CD4-positive, alpha-beta T cell treated with Interleukin-1 beta for 1 hour (primary cell): Measurements from ENCODE around the gene CCDC85C.
"Not testable (repeated sequence)": the region's sequence is repeated elsewhere in the genome, so short reads cannot be mapped to it uniquely, and the experiment has no call there.

Experiments
- DNase-seq, 2 donors: peaks; one replicate each; pipeline ENCODE4 v3.0.0-alpha.2; 2020 to 2022

CCDC85C gene

DNA sequence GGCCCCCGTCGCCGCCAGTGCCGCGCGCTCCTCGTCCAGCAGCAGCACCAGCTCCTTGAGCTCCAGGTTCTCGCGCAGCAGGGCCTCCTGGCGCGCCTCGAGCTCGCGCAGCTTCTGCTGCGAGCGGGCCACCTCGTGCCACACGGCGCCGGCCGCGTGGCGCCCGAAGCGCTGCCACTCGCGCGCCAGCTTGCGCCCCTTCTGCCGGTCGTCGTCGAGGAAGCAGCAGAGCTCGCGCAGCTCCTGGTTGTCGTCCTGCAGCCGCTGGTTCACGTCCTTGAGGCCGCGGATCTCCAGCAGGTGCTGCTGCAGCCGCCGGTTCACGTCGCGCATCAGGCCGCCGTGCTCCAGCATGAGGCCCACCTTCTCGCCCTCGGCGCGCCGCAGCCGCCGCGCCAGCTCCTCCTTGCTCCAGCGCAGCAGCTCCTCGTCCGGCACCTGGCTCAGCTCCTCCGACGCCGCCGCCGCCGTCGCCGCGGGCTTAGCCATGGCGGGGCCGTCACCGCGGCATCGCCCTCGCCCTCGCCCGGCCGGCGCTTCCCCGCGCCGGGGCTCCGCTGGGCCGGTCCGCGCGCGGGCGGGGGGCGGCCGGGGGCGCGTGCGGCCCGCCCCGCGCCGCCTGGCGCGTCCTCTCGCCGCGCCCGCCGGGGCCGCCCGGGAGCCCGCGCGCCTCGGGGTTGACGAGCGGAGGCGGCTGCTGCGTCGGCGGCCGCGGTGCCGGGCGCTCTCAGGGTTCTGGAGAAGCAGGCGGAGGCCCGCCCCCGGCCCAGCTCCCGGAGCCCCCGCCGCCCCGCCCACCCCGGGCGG, at the start of gene CCDC85C:
Gene CCDC85C, minus strand, starts transcription at position 737 of the 807 bp plus-strand sequence. Its CDS starts 248 bp downstream, at position 489.
- DNase-seq = peak; percentile 46 to 50

DNA sequence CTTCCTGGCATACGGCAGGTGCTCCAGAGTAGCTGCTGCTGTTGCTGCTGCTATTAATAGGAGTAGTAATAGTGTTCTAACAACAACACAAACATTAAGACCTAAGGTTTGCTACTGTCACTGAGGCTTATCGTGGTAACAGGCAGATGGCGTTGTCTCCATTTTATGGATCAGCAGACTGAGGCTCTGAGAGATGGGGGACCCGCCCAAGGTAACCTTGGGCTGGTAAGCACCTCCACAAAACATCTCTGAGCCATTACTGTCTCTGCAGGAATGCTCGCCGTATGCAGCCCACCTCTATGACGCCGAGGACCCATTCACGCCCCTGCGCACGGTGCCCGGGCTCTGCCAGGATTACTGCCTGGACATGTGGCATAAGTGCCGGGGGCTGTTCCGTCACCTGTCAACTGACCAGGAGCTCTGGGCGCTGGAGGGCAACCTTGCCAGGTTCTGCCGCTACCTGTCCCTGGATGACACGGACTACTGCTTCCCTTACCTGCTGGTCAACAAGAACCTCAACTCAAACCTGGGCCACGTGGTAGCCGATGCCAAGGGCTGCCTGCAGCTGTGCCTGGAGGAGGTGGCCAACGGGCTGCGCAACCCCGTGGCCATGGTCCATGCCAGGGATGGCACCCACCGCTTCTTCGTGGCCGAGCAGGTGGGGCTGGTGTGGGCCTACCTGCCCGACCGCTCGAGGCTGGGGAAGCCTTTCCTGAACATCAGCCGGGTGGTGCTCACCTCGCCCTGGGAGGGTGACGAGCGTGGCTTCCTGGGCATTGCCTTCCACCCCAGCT, 48.1 kb upstream of the CCDC85C start:
- no peak for DNase-seq

DNA sequence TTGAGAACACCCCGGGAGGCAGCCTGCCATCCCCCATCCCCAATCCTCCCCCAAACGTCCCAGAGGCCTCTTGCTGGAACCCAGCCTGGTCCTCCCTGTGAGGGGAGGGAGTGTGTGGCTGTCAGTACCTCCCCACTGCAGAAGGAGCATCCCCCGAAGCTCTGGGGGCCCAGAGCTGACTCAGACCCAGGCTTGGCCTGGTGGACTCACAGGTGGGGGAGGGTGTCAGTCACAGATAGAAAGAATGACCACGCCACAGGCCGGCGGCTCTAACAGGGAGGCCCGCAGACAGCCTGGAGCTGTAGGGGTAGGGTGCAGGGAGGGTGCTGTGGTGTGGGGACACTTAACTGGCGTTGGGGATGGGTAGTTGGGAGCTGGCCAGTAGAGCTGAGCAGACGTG, 46.2 kb upstream of the CCDC85C start:
- no peak for DNase-seq

DNA sequence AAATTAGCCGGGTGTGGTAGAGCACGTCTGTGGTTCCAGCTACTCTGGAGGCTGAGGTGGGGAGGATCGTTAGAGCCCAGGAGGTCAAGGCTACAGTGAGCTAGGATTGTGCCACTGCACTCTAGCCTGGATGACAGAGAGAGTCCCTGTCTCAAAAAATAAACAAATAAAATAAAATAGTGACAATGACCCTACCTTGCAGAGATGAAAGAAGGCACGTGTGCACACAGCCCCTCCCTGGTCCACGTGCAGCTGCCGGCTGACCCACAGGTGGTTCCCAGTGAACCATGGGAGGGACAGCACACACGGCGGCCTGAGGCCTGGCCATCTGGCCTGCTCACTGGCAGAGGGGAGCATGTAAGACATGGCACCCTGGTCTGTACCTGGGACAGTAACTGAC, 45.6 kb upstream of the CCDC85C start:
- DNase-seq = no peak

DNA sequence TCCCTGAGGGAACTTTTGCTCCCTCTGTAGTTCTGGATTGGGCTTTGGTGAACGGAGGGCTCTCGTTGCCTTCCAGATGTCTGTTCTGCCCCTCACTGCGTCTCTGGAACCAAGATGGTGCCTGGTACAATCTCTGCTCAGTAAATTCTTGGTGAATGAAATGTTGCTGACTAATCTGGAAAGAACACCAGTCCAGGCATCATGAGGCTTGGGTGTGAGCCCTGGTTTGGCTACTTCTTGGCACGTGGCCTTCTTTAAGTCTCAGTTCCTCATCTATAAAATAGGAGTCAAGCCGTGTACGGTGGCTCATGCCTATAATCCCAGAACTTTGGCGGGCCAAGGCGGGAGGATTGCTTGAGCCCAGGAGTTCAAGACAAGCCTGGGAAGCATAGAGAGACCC, 45.2 kb upstream of the CCDC85C start:
- no peak for DNase-seq

DNA sequence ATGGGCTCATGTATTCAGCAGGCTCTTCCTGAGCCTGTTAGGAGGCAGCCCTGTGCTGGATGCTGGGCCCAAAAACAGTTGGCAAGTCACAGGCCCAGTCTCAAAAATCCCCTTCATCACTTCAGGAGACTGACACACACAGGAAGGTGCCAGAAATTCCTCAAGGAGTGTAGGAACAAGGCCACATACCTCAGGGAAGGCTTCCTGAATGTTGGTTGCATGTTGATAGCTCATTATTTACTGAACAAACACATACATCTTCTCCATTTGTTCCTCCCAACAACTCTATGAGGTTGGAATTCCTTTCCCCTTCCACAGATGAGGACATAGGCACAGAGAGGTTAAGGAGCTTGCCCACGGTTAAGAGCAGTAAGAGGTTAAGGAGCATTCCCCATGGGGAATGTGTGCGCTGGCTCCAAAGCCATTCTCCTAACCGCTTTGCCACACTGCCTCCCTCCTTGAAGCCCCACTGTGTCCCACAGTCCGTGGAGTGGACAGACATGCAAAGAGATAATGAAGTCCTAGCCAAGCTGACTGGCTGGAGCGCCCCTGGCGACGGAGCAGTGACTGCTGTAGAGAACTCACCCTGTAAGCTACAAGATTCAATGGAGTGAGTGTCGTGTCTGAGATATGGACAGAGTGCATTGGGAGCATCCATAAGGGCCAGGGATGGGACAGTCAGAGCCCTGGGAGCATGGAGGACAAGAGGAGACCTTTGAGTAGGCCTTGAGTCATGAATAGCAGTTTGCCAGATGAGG, 44.2 kb upstream of the CCDC85C start:
- DNase-seq = no peak

DNA sequence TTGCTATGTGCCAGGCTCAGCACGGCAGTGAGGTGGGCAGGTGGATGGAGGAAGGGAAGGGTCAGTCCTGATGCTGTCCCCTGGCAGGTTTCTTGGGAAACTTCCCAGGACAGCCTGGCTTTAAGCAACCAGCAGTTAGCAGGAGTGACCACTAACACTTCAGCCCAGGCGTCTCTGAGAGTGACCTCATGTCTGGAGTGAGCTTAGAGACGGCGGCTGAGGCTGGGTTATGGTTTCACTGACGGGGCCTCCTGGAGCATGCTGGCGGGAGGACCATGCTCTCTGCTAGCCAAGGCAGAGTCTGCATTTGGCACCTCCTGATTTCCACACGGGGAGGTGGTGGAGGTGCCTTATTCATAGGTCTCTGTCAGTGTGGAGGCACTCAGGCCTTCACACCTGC, 43.4 kb upstream of the CCDC85C start:
- DNase-seq = no peak

DNA sequence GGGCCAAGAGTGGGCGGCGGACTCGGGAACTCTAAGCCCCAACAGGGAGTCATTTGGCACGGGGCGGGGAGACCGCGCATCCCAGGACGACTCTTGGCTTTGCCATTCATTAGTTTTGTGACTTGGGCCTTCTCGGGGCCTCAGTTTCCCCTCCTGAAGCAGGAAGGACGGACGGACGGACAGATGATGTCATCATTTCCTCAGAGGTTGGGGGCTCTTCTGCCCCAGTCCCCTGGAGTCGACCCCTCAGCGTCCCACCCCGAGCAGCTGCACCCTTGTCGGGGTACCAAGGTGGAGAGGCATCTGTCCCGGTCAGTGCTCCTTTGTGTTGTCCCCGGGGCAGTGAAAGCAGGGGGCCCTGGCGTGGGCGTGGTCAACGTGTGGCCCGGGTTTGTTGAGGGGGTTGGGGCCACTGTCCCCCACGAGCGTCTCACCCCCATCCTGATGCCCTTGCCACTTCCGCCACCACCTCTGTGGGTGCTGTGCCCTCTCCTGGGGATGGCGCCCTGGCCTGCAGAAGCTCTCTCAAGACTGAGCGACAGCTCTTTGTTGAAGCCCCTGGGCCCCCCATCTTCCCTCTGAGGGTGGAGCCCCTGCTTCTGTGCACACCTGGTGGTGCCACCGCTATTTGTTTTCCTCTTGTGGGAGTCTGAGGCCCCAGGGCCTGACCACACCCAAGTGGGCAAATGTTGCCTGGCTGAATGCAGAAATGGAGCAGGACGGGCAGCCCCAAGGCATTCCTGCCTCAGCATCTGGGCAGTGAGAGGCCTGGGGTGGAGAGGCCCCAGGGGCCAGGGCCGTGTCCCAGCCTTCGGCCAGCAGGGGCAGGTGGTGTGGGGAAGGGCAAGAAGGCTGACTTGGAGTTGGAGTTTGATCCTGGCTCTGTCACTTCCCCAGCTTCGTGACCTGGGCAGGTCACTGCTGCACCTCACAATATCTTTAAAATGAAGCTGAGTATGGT, 41.8 kb upstream of the CCDC85C start:
- no peak for DNase-seq

DNA sequence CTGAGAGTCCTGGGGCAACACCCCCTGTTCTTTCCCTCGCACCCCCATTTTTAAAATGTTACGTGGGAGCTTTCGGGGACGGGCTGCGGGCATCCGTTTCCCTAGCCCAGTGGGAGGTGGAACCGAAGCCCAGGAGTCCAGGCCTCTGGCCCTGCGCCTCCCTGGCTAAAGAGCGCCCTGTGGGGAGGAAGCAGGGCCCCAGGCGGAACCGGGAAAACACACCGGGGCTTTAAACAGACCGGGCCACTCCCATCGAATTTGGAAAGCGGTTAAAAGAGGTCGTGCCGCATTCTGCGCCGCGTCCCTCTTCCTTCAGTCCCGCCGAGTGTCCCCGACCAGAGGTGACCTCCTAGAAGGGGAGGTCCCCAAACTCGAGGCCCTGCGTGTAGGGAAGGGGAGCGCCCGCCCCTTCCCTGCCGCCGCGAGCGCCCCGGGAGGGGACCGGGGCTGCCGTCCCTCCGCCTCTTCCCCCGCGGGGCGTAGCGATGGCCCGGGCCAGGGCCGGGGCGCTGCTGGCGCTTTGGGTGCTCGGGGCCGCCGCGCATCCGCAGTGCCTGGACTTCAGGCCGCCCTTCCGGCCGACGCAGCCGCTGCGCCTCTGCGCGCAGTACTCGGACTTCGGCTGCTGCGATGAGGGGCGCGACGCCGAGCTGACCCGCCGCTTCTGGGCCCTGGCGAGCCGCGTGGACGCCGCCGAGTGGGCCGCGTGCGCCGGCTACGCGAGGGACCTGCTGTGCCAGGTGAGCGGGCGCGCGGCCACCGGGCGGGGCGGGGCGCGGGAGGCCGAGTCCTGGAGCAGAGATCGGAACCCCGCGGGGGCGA, 40.9 kb upstream of the CCDC85C start, which contains the start of gene HHIPL1:
Gene HHIPL1, plus strand, starts transcription at position 407 of the 822 bp plus-strand sequence. Its CDS starts 79 bp downstream, at position 486.
- DNase-seq = no peak

DNA sequence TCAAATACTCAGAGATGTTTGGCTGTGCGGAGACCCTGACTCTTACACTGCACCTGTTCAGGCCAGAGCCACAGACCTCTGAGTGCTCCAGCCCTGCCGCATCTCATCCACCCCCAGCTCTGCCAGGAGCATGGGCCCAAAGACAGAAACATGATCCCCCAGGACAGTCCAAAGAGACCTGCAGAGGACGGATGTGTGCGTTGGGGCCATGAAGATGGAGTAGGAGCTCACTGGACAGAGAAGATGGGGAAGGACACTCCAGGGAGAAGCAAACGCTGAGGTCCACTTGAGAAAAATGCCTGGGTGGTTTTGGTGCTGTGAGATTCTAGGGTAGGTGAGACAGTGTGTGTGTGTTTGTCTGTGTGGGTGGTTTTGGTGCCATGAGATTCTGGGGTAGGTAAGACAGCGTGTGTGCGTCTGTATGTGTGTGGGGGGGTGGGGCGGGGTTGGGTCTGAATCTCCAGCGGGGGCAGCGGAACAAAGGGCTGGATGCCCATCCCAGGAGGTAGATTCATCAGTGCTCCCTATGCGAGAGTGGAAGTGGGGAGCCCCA, 40.1 kb upstream of the CCDC85C start:
- no peak for DNase-seq

DNA sequence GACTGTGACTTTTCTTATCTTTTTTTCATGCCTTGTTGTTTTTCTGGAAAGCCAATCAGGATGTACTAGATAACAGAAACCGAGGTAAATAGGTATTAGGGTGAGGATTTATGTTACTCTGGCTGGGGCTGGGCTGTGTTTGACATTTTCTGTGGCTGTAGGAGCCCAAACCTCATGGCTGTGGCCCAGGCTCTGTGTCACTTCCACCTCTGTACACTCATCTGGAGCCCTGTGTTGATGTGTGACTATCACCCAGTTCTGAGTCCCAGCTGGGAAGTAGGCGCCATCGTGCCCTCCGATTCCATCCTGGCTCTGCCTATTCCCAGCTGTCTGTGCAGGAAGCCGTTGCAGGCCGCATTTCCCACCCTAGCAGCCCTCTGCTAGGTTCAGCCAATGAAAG, 39.3 kb upstream of the CCDC85C start:
- DNase-seq = no peak

DNA sequence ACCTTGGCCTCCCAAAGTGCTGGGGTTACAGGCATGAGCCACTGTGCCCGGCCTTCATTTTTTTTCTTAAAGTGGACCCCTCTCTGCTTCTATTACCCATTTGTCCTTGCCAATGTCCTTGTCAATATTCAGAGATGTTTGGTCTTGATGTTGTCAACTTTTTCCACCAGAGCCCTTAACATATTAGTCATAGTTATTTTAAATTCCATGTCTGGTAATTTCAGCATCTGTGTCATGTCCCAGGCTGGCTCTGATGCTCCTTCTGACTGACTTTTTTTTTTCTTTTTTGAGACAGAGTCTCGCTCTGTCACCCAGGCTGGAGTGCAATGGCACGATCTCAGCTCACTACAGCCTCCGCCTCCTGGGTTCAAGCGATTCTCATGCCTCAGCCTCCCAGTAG, 38.8 kb upstream of the CCDC85C start:
- DNase-seq = not testable (repeated sequence)

DNA sequence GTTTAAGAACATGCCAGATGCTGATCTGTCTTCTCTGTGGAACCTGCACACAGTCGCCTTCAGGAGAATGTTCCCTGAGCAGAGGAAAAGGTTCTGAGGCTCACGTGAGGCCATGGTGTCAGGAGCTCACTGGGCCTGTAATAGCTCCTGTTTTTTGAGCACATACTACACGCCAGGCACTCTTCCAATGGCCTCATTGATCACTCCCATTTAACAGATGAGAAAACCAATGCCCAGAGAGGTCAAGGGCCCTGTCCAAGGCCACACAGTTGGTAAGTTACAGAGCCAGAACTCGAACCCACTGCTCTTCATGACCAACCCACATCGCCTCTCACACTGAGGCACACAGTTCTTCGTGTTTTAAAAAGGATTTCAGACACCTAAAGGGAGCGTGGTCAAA, 33.6 kb upstream of the CCDC85C start:
- DNase-seq = no peak

DNA sequence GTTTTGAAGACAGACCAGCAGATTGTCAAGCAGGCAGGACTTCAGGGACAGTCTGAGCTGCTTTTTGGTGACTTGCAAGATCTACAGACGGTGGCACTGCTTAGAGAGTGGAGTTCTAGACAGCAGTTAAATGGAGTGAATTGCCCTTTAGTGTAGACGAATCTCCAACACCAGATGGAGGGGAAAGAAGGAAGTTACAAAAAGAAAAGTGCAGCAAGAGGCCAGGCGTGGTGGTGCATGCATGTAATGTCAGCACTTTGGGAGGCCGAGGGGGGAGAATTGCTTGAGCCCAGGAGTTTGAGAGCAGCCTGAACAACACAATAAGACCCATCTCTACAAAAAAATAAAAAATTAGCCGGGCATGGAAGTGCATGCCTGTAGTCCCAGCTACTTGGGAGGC, 32.5 kb upstream of the CCDC85C start:
- no peak for DNase-seq

DNA sequence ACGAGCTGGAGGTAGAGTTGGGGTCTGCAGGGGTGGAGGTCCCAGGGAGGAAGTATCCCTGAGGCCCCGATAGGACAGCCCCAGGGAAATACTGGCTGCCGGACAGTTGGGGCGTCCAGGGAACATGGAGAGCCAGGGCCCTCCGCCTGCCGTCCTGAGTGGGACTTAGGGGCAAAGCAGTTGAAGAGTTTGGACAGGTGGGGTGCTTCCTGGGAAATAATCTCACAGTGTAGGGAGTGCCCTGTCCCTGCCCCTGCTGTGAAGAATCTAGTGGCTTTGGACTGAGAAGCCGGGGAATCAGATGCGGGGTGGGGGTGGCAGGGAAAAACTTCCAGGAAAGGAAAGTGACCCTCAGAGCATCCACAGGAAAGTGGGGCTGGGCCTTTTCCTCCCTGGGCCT, 31.1 kb upstream of the CCDC85C start:
- no peak for DNase-seq

DNA sequence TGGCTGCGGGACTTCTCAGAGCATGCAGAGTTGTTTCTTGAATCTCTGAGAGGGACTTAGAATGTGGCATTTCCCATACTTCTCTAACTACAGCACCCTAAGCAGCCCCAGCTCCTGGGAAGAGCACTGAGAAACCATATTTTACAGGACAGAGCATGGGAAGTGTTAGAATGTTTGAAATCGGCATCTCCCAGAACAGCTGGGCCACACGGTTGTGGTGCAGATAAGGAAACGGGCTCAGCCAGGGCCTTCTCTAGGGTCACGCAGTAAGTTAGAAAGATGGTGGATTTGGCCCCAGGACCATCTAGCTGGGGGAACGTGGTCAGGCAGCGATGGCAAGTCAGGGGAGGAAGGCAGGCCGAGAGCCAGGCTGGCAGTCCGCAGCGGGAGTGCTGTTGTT, 30.4 kb upstream of the CCDC85C start:
- no peak for DNase-seq

DNA sequence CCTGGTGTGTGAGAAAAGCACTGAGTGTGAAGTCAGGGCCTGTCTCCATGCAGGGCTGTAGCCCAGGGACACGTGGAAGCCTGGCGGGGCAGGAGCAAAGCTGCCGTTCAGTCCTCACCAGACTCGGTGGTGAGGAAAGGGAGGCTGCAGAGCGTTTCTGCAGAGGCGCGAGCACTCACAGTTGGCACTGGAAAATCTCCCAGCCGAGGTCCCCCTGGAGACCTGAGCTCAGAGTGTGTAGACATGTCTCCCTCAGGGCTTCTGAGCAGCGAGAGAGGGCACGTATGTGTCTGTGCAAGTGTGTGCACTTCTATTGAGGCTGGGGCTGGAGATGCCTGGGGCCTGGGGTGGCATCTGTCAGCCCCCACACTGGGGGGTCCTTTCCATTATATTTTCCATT, 29.9 kb upstream of the CCDC85C start:
- no peak for DNase-seq

DNA sequence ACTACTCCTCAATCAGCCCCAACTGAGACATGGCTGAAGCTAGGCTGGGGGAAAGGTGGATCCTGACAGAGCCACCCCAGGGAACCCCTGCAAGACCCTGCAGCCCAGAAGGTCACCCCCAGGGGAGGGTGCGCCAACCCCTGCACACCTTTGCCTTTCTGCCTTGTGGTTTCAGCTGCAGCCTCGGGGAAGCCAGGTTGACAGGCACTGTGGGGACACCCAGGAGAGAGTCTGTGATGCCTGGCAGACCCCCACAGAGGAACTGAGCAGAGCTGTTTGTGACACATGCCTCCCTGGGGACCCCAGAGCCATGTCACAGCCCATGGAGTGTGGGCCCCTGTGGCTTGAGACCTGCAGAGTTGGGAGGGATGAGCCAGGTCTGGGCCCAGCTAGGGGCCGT, 29.1 kb upstream of the CCDC85C start:
- no peak for DNase-seq

DNA sequence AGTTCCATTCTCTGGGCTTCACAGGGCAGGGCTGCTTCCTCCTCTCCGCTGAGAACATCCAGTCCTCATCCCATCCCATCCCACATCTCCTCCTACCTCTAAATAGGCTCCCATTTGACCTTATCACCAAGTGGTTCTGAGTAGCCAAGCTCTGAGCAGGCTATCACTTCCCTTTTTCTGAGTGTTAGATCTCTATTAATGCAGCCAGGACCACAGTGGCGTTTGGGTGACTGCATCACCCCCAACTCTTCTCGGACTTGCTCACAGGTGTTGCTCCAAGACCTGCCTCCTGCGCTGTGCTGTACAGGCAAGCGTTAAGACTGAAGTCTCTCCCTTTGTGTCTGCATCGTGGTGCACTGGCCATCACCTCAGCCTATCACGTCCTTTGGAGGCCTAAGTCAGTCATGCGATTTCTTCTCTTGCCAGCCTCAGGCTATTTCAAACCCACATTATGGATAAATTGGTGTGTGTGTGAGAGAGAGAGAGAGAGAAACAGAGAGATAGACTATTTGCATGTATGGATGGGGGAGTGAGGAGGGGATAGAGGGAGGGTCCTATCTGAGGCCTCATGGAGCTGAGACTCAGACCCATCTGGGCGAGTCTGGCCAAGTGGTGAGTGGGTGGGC, 28.5 kb upstream of the CCDC85C start:
- no peak for DNase-seq

DNA sequence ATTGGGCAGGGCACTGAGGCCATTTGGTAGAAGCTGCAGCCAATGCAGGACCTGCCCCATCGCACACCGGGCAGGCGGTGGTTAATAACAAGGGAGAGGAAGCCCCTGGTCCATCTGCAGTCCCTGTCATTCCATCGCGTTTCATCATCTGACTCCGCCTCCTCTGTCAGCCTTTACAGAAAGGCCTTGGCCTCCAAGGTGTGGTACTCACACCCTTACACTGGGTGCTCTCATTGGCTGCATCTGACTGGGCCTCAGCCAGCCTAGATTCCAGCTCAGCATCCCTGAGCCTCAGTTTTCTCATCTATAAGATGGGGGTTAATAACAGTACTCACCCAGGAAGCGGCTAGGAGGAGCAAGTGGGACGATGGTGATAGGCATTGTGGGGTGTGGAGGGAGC, 26.2 kb upstream of the CCDC85C start:
- DNase-seq = no peak
